GM23338 (cell line): ENCODE measurements around the gene NKX2-2. TPM values are rescaled to one million over a fixed set of nuclear protein-coding genes. Genes with fewer than 3 reads are reported as not detected.

Source experiments
- ATAC-seq: fragments of 200-7000 bp; cut with Tn5 transposase; 3 replicates; pipeline ENCODE4 v1.9.1; 2020
- DNase-seq: peaks from one replicate; pipeline ENCODE4 v3.0.0-alpha.2; 2015; ENCODE audit warnings: low spot score
- H2AFZ ChIP-seq: fragments of 200-600 bp; sonication (generic); 2 replicates; pipeline ENCODE4 v1.8.0; 2016; ENCODE audit warnings: antibody characterized with exemption, mild to moderate bottlenecking, moderate library complexity
- H3F3A ChIP-seq: fragments of 200-600 bp; sonication (generic); replicated peaks from 2 replicates; pipeline ENCODE4 v1.8.0; 2017; ENCODE audit warnings: antibody characterized with exemption, mixed run types, low read depth
- H3K27ac ChIP-seq: fragments of 200-600 bp; sonication (generic); 2 replicates; pipeline ENCODE4 v1.6.1; 2016; ENCODE audit warnings: low read depth
- H3K27me3 ChIP-seq: fragments of 200-600 bp; sonication (generic); 2 replicates; pipeline ENCODE4 v1.8.0; 2016; ENCODE audit warnings: mild to moderate bottlenecking, mixed run types, moderate library complexity; ENCODE audit not compliant: insufficient read depth
- H3K36me3 ChIP-seq: fragments of 200-600 bp; sonication (generic); 2 replicates; pipeline ENCODE4 v1.8.0; 2016; ENCODE audit warnings: mild to moderate bottlenecking; ENCODE audit not compliant: insufficient read depth
- H3K4me1 ChIP-seq: fragments of 200-600 bp; sonication (generic); 2 replicates; pipeline ENCODE4 v1.8.0; 2016; ENCODE audit warnings: mild to moderate bottlenecking, moderate library complexity; ENCODE audit not compliant: insufficient read depth
- H3K4me2 ChIP-seq: fragments of 200-600 bp; sonication (generic); 2 replicates; pipeline ENCODE4 v1.7.1; 2017; ENCODE audit warnings: mixed run types
- H3K4me3 ChIP-seq: fragments of 200-600 bp; sonication (generic); 2 replicates; pipeline ENCODE4 v1.6.1; 2016; ENCODE audit warnings: mixed run types
- H3K79me2 ChIP-seq: fragments of 200-600 bp; sonication (generic); replicated peaks from 2 replicates; pipeline ENCODE4 v1.8.0; 2017; ENCODE audit warnings: mild to moderate bottlenecking; ENCODE audit not compliant: insufficient read depth
- H3K9me2 ChIP-seq: fragments of 200-600 bp; sonication (generic); 2 replicates; pipeline ENCODE4 v1.8.0; 2017; ENCODE audit not compliant: insufficient read depth
- H4K20me1 ChIP-seq: fragments of 200-600 bp; sonication (generic); replicated peaks from 2 replicates; pipeline ENCODE4 v1.8.0; 2017; ENCODE audit warnings: mild to moderate bottlenecking; ENCODE audit not compliant: insufficient read depth
- H3K27ac Mint-ChIP-seq: 2 replicates; pipeline ENCODE4 v1.8.0; 2020; ENCODE audit warnings: inconsistent platforms, mild to moderate bottlenecking, moderate library complexity, mixed read lengths
- H3K27me3 Mint-ChIP-seq: 3 replicates; pipeline ENCODE4 v1.8.0; 2022; ENCODE audit warnings: low read depth, mild to moderate bottlenecking, moderate library complexity, mixed read lengths, inconsistent platforms; ENCODE audit not compliant: insufficient read depth, poor library complexity
- H3K36me3 Mint-ChIP-seq: 3 replicates; pipeline ENCODE4 v1.8.0; 2021; ENCODE audit warnings: low read depth, mild to moderate bottlenecking, inconsistent platforms, moderate library complexity, mixed read lengths
- H3K4me1 Mint-ChIP-seq: 3 replicates; pipeline ENCODE4 v1.8.0; 2020; ENCODE audit warnings: mild to moderate bottlenecking, inconsistent platforms, mixed read lengths
- H3K4me3 Mint-ChIP-seq: 3 replicates; pipeline ENCODE4 v1.8.0; 2021; ENCODE audit warnings: moderate library complexity, mild to moderate bottlenecking, inconsistent platforms, mixed read lengths
- H3K9me3 Mint-ChIP-seq: 3 replicates; pipeline ENCODE4 v1.8.0; 2020; ENCODE audit warnings: moderate library complexity, mild to moderate bottlenecking, inconsistent platforms, mixed read lengths
- EZH2 ChIP-seq: fragments of 200-600 bp; sonication (generic); IDR thresholded peaks from one replicate; pipeline ENCODE4 v1.8.0; 2017; ENCODE audit warnings: antibody characterized with exemption, mild to moderate bottlenecking, low read depth; ENCODE audit not compliant: unreplicated experiment
- EZH2phosphoT487 ChIP-seq: fragments of 200-600 bp; sonication (generic); IDR thresholded peaks from one replicate; pipeline ENCODE4 v1.8.1; 2018; ENCODE audit warnings: antibody characterized with exemption; ENCODE audit not compliant: unreplicated experiment
- JUNB ChIP-seq: IDR thresholded peaks from one replicate; pipeline ENCODE4 v1.6.1; 2016; ENCODE audit warnings: antibody characterized with exemption; ENCODE audit not compliant: unreplicated experiment
- NANOG ChIP-seq: IDR thresholded peaks from 2 replicates; pipeline ENCODE4 v1.6.1; 2016; ENCODE audit warnings: antibody characterized with exemption, borderline replicate concordance
- POLR2AphosphoS5 ChIP-seq: IDR thresholded peaks from 2 replicates; pipeline ENCODE4 v1.6.1; 2016; ENCODE audit warnings: antibody characterized with exemption, low read depth
- STAT1 ChIP-seq: IDR thresholded peaks from one replicate; pipeline ENCODE4 v1.6.1; 2016; ENCODE audit warnings: antibody characterized with exemption; ENCODE audit not compliant: unreplicated experiment
- ZNF114 ChIP-seq: fragments of 250-450 bp; sonication (Bioruptor Pico); IDR thresholded peaks from 2 replicates; pipeline ENCODE4 v1.5.0; 2020; ENCODE audit warnings: mild to moderate bottlenecking, moderate library complexity
- ZNF331 ChIP-seq: fragments of 250-450 bp; sonication (Bioruptor Pico); IDR thresholded peaks from 2 replicates; pipeline ENCODE4 v1.5.0; 2020; ENCODE audit warnings: low read depth, mild to moderate bottlenecking, moderate library complexity
- polyA plus RNA-seq: library from polyadenylated mRNA; unstranded; fragments of >200 nt; fragmentation: Nextera tagmentation; extraction: Ambion mirVana; gene quantifications from 2 replicates; pipeline ENCODE4 v1.2.1, GENCODE V29; 2016
- total RNA-seq: library from RNA; depleted of rRNA; stranded (reverse); fragments of >200 nt; shearing (Covaris generic); gene quantifications from 2 replicates; pipeline ENCODE4 v1.2.3, GENCODE V29; 2014

The NKX2-2 gene
- total and polyA plus RNA-seq, 2 experiments from 2014 or later = not detected

GRCh38 chr20:21519136-21519584 lies 5.3 kb upstream of the NKX2-2 start:
- Mint-ChIP-seq H3K27ac (no peak overlapping the region), H3K9me3 (peaks cover 7% of the 10 kb centered on the region), H3K4me3 (no peak overlapping the region), H3K36me3 (no peaks in the 10 kb centered on the region), H3K4me1 (peaks cover 57% of the 10 kb centered on the region), H3K27me3 (peaks cover 89% of the 10 kb centered on the region)
- peak overlapping the region; percentile 84 for H3K4me2 ChIP-seq
- TF ChIP-seq EZH2phosphoT487 = peak; percentile 39
- TF ChIP-seq ZNF114 = no peak
- peak; percentile 98 for TF ChIP-seq EZH2
- TF ChIP-seq NANOG = no peak
- no peak for TF ChIP-seq STAT1
- no peak for TF ChIP-seq POLR2AphosphoS5
- no peak for TF ChIP-seq JUNB
- peak; percentile 46 for DNase-seq
- H3K36me3 ChIP-seq = no peaks in the 10 kb centered on the region; the same call in 1 of the 2 replicates
- H3K27me3 ChIP-seq = peaks cover 91% of the 10 kb centered on the region
- H3K4me3 ChIP-seq = peak overlapping the region; percentile 56; the same call in 1 of the 2 replicates
- H3K79me2 ChIP-seq = no peaks in the 10 kb centered on the region
- no peak overlapping the region for H3K27ac ChIP-seq
- H3F3A ChIP-seq = peaks cover 37% of the 10 kb centered on the region
- H3K4me1 ChIP-seq = peaks cover 70% of the 10 kb centered on the region
- H2AFZ ChIP-seq = no peak overlapping the region
- H3K9me2 ChIP-seq = no peaks in the 10 kb centered on the region
- peaks cover 11% of the 10 kb centered on the region for H4K20me1 ChIP-seq
- ATAC-seq = no peak

GRCh38 chr20:21518292-21518991 lies 4.6 kb upstream of the NKX2-2 start:
- DNase-seq = peak; percentile 34
- Mint-ChIP-seq H3K9me3 (peaks cover 7% of the 10 kb centered on the region; the same call in 2 of the 3 replicates), H3K27me3 (peaks cover 88% of the 10 kb centered on the region), H3K4me1 (peaks cover 52% of the 10 kb centered on the region), H3K4me3 (peak overlapping the region; percentile 65; the same call in 2 of the 3 replicates), H3K27ac (no peak overlapping the region), H3K36me3 (no peaks in the 10 kb centered on the region)
- Histone ChIP-seq H3K79me2 (no peaks in the 10 kb centered on the region), H3K4me3 (peak overlapping the region; percentile 56), H3K36me3 (no peaks in the 10 kb centered on the region), H2AFZ (no peak overlapping the region), H3K27ac (no peak overlapping the region), H3F3A (peaks cover 37% of the 10 kb centered on the region), H3K4me2 (peak overlapping the region; percentile 84), H4K20me1 (peaks cover 11% of the 10 kb centered on the region), H3K9me2 (no peaks in the 10 kb centered on the region), H3K4me1 (peaks cover 63% of the 10 kb centered on the region), H3K27me3 (peaks cover 91% of the 10 kb centered on the region)
- ATAC-seq = no peak
- TF ChIP-seq EZH2 = peak; percentile 92
- TF ChIP-seq ZNF114 = no peak

- peaks cover 91% of the 10 kb centered on the region for H3K27me3 ChIP-seq
- Mint-ChIP-seq H3K36me3 (no peaks in the 10 kb centered on the region), H3K4me1 (peaks cover 46% of the 10 kb centered on the region), H3K27me3 (peaks cover 88% of the 10 kb centered on the region), H3K27ac (no peak overlapping the region), H3K9me3 (peaks cover 7% of the 10 kb centered on the region; the same call in 2 of the 3 replicates), H3K4me3 (peak overlapping the region; percentile 65)
- H3K36me3 ChIP-seq = no peaks in the 10 kb centered on the region
- peaks cover 63% of the 10 kb centered on the region for H3K4me1 ChIP-seq
- no peaks in the 10 kb centered on the region for H3K79me2 ChIP-seq
- H3K4me3 ChIP-seq = peak overlapping the region; percentile 56
- no peak overlapping the region for H2AFZ ChIP-seq
- DNase-seq (peak; percentile 60), ATAC-seq (no peak)
- H3F3A ChIP-seq = peaks cover 37% of the 10 kb centered on the region
- no peaks in the 10 kb centered on the region for H3K9me2 ChIP-seq
- peak overlapping the region; percentile 84 for H3K4me2 ChIP-seq
- TF ChIP-seq EZH2phosphoT487 (peak; percentile 23), ZNF331 (no peak)
- H4K20me1 ChIP-seq = peaks cover 11% of the 10 kb centered on the region
- H3K27ac ChIP-seq = no peak overlapping the region
These were observed 3.9 kb upstream of the NKX2-2 start for GRCh38 chr20:21517566-21518277.
